SK-N-MC (cell line): ENCODE measurements around the gene CLGN.
"Not testable (repeated sequence)": the region's sequence is repeated elsewhere in the genome, so short reads cannot be mapped to it uniquely, and the experiment has no call there.

Experiments used
- EZH2 ChIP-seq: fragments of 200-600 bp; sonication (generic); IDR thresholded peaks from one replicate; pipeline ENCODE4 v1.6.1; 2017; ENCODE audit warnings: antibody characterized with exemption
- FOXP2 ChIP-seq: optimal IDR thresholded peaks from 2 replicates; pipeline ENCODE3; 2011; ENCODE audit warnings: mild to moderate bottlenecking, moderate library complexity; ENCODE audit not compliant: insufficient read depth; ENCODE audit errors: extremely low read length, control extremely low read depth
- POLR2AphosphoS5 ChIP-seq: IDR thresholded peaks from 2 replicates; pipeline ENCODE4 v1.6.1; 2012; ENCODE audit warnings: mild to moderate bottlenecking, low read depth, low read length, borderline replicate concordance

- not testable (repeated sequence) for TF ChIP-seq POLR2AphosphoS5, EZH2, FOXP2
Observed at GRCh38 chr4:140413130-140413969, 14.1 kb downstream of the CLGN start.
